ENCODE measurements around the gene SLC25A19.
"Not testable (repeated sequence)": the region's sequence is repeated elsewhere in the genome, so short reads cannot be mapped to it uniquely, and the experiment has no call there.

Gene SLC25A19

GRCh38 chr17:75301049-75301448 lies 11.8 kb upstream of the SLC25A19 start:
- DNase-seq: no peak

GRCh38 chr17:75300280-75300679 lies 11.0 kb upstream of the SLC25A19 start:
- DNase-seq: no peak

DNA sequence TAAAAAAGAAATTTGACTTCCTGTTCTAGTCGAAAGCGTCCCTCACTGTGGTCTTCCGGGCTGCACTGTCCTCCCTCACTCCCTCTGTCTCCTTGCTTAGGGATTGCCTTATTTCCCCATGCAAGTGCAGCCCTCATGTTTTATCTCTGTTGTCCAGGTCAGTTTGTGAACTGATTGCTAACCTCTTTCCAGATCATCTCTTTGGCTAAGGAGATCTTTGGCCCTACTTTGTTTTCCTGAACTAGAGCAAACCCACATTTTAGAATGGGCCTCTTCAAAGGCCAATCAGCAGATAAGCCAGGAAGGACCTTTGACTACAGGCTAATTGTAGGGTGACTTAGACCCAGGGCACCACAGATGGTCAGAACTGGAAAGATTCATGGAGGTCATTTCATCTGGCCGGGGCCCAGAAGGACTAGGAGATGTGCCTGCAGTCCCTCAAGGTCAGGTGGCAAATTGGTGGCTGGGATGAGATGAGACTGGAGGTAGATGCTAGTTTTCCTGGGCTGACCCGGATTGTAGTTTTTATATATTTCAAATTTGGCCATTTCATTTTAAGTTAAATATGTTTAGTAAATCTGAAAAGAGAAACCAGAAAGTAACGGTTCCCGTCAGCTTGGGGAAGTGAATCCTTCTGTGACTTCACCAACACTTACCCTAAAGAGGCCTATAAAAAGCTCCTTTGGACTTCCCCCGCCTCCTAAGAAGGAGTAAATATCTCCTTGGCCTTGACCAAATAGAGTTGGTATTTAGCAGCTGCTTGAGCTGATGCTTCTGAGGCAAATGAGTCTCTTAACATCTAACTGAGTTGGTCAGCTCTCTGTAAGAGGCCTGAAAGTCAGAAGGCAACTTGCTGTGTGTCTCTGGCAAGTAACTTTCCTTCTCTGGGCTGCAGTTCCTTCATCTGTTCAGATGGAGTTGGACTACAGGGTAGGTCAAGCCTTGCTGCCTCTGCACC lies 6.2 kb upstream of the SLC25A19 start:
- no peak for DNase-seq

DNA sequence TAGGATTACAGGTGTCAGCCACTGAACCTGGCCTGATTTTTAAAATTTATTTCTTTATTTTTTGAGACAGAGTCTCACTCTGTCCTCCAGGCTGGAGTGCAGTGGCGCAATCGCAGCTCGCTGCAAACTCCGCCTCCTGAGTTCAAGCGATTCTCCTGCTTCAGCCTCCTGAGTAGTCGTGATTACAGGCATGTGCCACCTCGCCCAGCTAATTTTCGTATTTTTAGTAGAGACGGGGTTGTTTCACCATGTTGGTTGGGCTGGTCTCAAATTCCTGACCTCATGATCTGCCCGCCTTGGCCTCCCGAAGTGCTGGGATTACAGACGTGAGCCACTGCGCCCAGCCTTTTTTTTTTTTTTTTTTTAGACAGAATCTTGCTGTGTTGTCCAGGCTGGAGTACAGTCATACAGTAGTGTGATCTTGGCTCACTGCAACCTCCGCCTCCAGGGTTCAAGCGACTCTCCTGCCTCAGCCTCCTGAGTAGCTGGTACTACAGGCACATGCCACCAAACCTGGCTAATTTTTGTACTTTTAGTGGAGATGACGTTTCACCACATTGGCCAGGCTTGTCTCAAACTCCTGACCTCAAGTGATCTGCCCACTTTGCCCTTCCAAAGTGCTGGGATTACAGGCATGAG lies 3.7 kb upstream of the SLC25A19 start:
- not testable (repeated sequence) for DNase-seq

DNA sequence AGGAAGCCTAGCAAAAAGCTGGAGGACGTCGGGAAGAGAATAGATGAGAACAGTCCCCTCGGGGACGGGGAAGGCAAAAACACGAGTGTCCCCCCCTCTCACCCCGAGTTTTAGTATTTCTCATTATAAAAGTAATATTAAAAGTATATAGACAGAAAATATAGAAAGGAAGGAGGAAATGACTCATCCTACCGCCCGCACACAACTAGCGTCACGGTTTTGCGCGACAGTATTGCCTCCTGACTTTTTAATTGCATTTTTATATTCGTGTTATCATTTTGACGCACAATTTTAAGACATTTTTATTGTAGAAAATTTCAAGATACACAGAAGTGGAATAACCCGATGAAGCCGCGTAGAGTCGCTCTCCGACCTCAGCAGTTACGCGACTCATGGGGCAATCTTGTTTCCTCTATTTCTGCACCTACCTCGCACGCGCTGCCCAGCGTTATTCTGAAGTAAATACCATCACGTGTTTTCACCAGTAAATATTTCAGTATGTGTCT lies 652 bp upstream of the SLC25A19 start:
- DNase-seq: peak in 4 of 6 experiments; percentile 59 to 78 (median 68)

GRCh38 chr17:75288770-75289114 lies 491 bp downstream of the SLC25A19 start:
- DNase-seq: peak; percentile 18 to 71 (median 56)

- no peak for DNase-seq
Observed at GRCh38 chr17:75288359-75288758, 874 bp downstream of the SLC25A19 start.

DNA sequence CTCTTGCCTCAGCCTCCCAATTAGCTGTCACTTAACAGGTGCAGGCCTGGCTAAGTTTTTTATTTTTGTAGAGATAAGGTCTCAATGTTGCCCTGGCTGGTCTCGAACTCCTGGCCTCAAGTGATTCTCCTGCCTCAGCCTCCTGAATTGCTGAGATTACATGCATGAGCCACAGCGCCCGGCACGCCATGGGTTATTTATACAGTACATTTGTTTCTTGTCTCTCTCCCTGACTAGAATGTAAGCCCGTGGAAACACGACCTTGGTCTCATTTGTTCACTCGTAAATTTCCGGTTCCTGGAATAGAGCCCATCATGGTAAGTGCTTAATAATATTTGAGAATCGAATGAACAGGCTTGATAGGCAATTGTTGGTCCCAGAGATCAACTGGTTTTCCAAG lies 2.0 kb downstream of the SLC25A19 start:
- no peak for DNase-seq

DNA sequence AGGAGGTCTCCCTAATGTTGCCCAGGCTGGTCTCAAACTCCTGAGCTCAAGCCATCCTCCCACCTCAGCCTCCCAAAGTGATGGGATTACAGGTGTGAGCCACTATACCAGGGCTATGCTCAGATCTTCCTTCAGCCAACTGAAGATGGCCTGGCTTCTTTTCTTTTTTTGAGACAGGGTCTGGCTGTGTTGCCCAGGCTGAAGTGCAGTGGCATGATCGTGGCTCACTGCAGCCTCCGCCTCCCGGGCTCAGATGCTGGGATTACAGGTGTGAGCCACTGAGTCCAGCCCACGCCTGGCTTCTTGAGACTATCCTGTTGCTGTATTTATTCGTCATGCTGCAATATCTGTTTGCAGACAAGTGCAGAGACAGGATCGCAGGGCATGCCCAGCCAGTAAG lies 4.1 kb downstream of the SLC25A19 start:
- DNase-seq: no peak

DNA sequence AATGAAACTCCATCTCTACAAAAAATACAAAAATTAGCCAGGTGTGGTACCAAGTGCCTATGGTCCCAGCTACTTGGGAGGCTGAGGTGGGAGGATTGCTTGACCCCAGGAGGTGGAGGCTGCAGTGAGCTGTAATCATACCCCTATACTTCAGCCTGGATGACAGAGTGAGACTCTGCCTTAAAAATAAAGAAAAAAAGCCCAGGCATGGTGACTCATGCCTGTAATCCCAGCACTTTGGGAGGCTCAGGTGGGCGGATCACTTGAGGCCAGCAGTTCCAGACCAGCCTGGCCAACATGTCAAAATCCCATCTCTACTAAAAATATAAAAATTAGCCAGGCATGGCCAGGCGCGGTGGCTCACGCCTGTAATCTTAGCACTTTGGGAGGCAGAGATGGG lies 9.0 kb downstream of the SLC25A19 start:
- not testable (repeated sequence) for DNase-seq

DNA sequence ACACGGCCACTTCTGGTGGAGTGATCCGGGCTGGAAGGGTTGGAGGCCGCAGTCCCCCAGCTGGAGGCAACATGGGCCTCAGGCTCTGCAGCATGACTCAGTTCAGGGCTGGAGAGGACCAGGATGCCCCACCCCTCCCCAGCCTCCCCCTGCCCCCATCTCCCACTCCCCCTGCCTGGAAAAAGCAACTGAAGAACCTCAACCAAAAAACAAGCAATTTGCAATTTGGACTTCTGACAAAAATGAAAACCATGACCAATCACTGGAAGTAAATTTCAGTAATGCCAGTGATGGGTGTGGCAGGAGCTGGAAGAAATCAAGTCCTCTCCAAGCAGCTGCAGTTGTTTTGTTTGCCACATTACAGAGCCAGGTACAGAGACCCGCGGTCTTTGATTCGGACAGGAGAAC lies 11.6 kb downstream of the SLC25A19 start:
- no peak for DNase-seq

DNA sequence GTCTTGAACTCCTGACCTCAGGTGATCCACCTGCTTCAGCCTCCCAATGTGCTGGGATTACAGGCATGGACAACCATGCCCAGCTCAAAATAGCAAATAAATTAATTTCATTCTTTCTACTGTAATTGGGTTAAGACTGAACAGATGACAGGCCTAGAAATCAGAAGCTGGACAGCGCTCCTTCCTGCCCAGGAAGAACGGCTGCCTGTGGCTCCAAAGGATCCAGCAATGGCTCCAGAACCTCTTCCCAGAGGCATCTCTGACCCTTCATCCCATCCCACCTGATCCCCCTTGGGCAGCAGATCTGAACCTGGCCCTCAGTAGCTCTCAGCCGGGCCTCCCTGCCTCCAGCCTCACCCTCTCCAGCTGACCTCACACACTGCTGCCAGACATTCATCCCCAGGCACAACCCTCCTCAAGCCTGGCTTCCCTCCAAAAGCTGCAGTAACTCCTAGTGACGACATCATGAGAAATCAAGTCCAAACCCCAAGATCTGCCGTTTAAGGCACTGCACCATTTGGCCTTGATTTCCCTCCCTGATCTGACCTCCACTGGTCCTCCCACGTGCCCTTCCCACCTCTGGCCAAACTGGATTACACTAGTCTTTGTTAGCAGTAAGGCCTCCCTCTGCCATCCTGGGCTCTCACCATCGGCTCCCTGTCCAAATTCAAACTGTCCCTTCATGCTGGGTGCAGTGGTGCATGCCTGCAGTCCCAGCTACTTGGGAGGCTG lies 15.1 kb downstream of the SLC25A19 start:
- no peak for DNase-seq

DNA sequence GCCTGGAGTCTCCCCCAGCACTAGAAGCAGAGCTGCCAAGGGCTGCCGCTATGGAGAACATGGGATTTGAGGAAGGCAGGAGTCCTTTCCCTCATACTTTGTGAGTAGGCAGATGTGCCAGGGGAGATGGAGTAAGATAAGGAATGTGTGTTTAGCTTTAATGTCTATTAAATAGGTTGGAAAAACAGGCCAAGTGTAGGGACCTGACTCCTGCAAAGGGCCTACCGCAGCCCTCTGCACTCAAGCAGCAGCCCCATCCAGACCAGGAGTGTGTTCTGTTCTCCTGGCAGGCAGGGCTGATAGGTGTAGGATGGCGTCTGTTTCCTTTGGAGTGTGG lies 16.4 kb downstream of the SLC25A19 start:
- no peak for DNase-seq

GRCh38 chr17:75271955-75272847 lies 17.0 kb downstream of the SLC25A19 start:
- DNase-seq: no peak

- peak; percentile 75 to 92 (median 83) for DNase-seq
Observed at GRCh38 chr17:75271233-75271954, 17.8 kb downstream of the SLC25A19 start.

GRCh38 chr17:75270966-75271232 lies 18.3 kb downstream of the SLC25A19 start, which contains the start of gene MIF4GD:
MIF4GD (minus strand) TSS chr17:75271231; CDS start chr17:75270195, 1,036 bp downstream.
- DNase-seq: peak in 2 of 6 experiments; percentile 67 to 81

GRCh38 chr17:75270218-75270965 lies 18.8 kb downstream of the SLC25A19 start:
- DNase-seq: peak in 3 of 6 experiments; percentile 43 to 67 (median 58)

DNA sequence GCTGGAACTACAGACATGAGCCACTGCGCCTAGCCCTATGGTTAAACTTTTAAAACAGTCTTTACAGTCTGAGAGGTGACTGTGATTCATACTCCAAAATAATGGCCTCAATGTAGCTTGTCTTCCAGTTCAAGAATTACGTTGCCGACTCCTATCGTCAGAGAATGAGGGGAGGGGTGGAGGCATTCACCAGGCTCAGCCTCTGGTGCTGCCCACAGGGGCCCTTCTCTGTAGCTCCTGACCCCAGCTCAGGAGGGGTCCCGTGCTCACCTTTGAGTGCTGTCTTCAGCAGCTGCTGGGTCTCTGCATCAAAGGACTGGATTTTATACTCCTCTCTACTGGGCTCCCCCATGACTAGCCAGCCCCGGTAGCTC lies 19.4 kb downstream of the SLC25A19 start:
- no peak for DNase-seq

- no peak for DNase-seq
Observed at GRCh38 chr17:75267411-75268232, 21.6 kb downstream of the SLC25A19 start.

DNA sequence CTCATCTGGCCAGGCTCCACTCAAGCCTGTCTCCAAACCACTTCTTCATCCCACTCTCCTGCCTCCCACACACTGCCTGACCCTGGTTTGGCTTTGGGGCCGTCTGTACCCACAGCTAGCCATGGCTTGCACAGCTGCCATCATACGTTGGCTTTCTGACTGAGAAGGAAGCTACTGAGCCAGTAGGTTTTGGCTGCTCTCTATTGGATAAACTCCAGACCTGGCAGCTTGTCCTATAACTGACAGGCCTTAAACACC lies 22.2 kb downstream of the SLC25A19 start:
- no peak for DNase-seq

Measured in stimulated activated naive CD4-positive, alpha-beta T cell (primary cell).